Tibial nerve (tissue), 4 donors: ENCODE results near the gene SIX5.

Experiments
- CTCF ChIP-seq, 5 experiments: fragments of 200-600 bp in 3 of 5; fragments of 450-650 bp in 2 of 5; sonication (generic) in 3 of 5; IDR thresholded peaks; one replicate each; pipeline ENCODE4 v1.5.1; 2016 to 2019; ENCODE audit warnings: antibody characterized with exemption in 5 of 5, mild to moderate bottlenecking in 3 of 5, moderate library complexity in 2 of 5
- EP300 ChIP-seq, 2 donors: sonication (generic); formaldehyde crosslinking; IDR thresholded peaks; one replicate each; pipeline ENCODE4 v1.6.1; 2017; ENCODE audit warnings: antibody characterized with exemption in 2 of 2, mild to moderate bottlenecking in 1 of 2
- POLR2A ChIP-seq, 2 donors: fragments of 450-650 bp; IDR thresholded peaks; one replicate each; pipeline ENCODE4 v1.6.1; 2017; ENCODE audit warnings: antibody characterized with exemption in 2 of 2, mild to moderate bottlenecking in 2 of 2, moderate library complexity in 2 of 2

- TF ChIP-seq POLR2A (IDR thresholded peaks at IDR 0.05) (no peak), CTCF (IDR thresholded peaks at IDR 0.05) (no peak), EP300 (IDR thresholded peaks at IDR 0.05) (no peak)
Measured at GRCh38 chr19:45804140-45804958, 35.3 kb upstream of the SIX5 start.
